Lung (tissue), 12 donors: ENCODE results near the gene CYSTM1. TPM values are rescaled to one million over a fixed set of nuclear protein-coding genes. Genes with fewer than 3 reads are reported as not detected.

Source experiments
- ATAC-seq: fragments of 200-7000 bp; cut with Tn5 transposase; one replicate; pipeline ENCODE4 v1.9.1; 2020; ENCODE audit warnings: moderate number of reproducible peaks; ENCODE audit not compliant: insufficient read depth, low FRiP score
- DNase-seq, 3 donors: peaks; one replicate each; pipeline ENCODE4 v3.0.0-alpha.2; 2013 to 2017
- H3K27ac ChIP-seq, 2 donors: one replicate each; pipeline ENCODE4 v1.5.1; 2013; ENCODE audit warnings: mild to moderate bottlenecking in 2 of 2, moderate library complexity in 2 of 2, control low read depth in 1 of 2, inconsistent platforms in 1 of 2, low read depth in 1 of 2, low read length in 1 of 2
- H3K27me3 ChIP-seq, 3 donors: one replicate each; pipeline ENCODE4 v1.5.1; 2013; ENCODE audit warnings: low read length in 2 of 3; ENCODE audit not compliant: control insufficient read depth in 3 of 3, insufficient read depth in 3 of 3
- H3K36me3 ChIP-seq, 4 donors: one replicate each; pipeline ENCODE4 v1.5.1; 2013; ENCODE audit warnings: low read length in 4 of 4, mild to moderate bottlenecking in 1 of 4, moderate library complexity in 1 of 4; ENCODE audit not compliant: control insufficient read depth in 4 of 4, insufficient read depth in 4 of 4
- H3K4me1 ChIP-seq, 5 donors: one replicate each; pipeline ENCODE4 v1.5.1; 2013; ENCODE audit warnings: low read length in 5 of 5, mild to moderate bottlenecking in 2 of 5, moderate library complexity in 1 of 5; ENCODE audit not compliant: control insufficient read depth in 5 of 5, insufficient read depth in 5 of 5
- H3K4me3 ChIP-seq: one replicate; pipeline ENCODE4 v1.5.1; 2013; ENCODE audit warnings: mild to moderate bottlenecking, control low read depth, moderate library complexity
- H3K9ac ChIP-seq, 2 donors: one replicate each; pipeline ENCODE4 v1.5.1; 2013; ENCODE audit warnings: low read length in 2 of 2, control low read depth in 1 of 2; ENCODE audit not compliant: insufficient read depth in 1 of 2
- H3K9me3 ChIP-seq, 4 donors: one replicate each; pipeline ENCODE4 v1.5.1; 2013; ENCODE audit warnings: low read length in 3 of 4, mild to moderate bottlenecking in 1 of 4, moderate library complexity in 1 of 4; ENCODE audit not compliant: control insufficient read depth in 4 of 4, insufficient read depth in 3 of 4
- CTCF ChIP-seq: IDR thresholded peaks from 2 replicates; pipeline ENCODE4 v1.5.1; 2012; ENCODE audit warnings: mild to moderate bottlenecking; ENCODE audit errors: control extremely low read depth, extremely low read depth
- WGBS, 2 donors: extraction: QIAGEN DNeasy Blood & Tissue Kit; methylation state at CpG; one replicate each; pipeline ENCODE4 v1.1.7; 2013; 5-methylcytosine and 5-hydroxymethylcytosine counted together
- polyA plus RNA-seq, 2 donors: library from polyadenylated mRNA; stranded (reverse); fragments of 200-250 nt; gene quantifications; one replicate each; pipeline ENCODE4 v1.2.1, GENCODE V29; 2013
- total RNA-seq, 2 donors: library from RNA; depleted of rRNA in 1 of 2; stranded (reverse); fragments of >200 nt in 1 of 2; gene quantifications; one replicate each; pipeline ENCODE4 v1.2.1, GENCODE V29; 2014 to 2021
- donor health status: control.
- donor health status: control.
- donor health status: Bipolar disorder and iron deficiency.
- donor health status: healthy.
- donor health status: DM: yes; HTN: yes; CAD: no.

Gene CYSTM1
- total and polyA plus RNA-seq, 4 donors: 37.1 to 274 (median 107) TPM

- Histone ChIP-seq H3K4me1 (peaks cover 6 to 33% (median 23%) of the 10 kb centered on the region in 5 donors), H3K36me3 (peaks cover 0 to 10% (median 1%) of the 10 kb centered on the region in 4 donors), H3K4me3 (no peak overlapping the region), H3K27ac (peak overlapping the region in 1 of 2 donors; percentile 85), H3K9ac (no peak overlapping the region), H3K9me3 (no peaks in the 10 kb centered on the region), H3K27me3 (no peaks in the 10 kb centered on the region)
- TF ChIP-seq CTCF: no peak
- ATAC-seq (no peak), DNase-seq (no peak)
- 88 to 92% methylated on average over 5 of the region's 5 CpGs for WGBS, 2 donors
These were observed 67.1 kb downstream of the CYSTM1 start for GRCh38 chr5:140242099-140242498.

GRCh38 chr5:140242890-140243585 is 68.0 kb downstream of the CYSTM1 start:
- Histone ChIP-seq H3K4me3 (no peak overlapping the region), H3K27ac (peak overlapping the region in 1 of 2 donors; percentile 85), H3K9me3 (no peaks in the 10 kb centered on the region), H3K27me3 (no peaks in the 10 kb centered on the region), H3K36me3 (peaks cover 0 to 10% (median 1%) of the 10 kb centered on the region in 4 donors), H3K9ac (no peak overlapping the region), H3K4me1 (peaks cover 6 to 33% (median 23%) of the 10 kb centered on the region in 5 donors)
- 74 to 82% methylated on average over 4 of the region's 4 CpGs for WGBS, 2 donors
- TF ChIP-seq CTCF: no peak
- ATAC-seq (no peak), DNase-seq (peak in 1 of 3 donors; percentile 38)

GRCh38 chr5:140243706-140244250 is 68.8 kb downstream of the CYSTM1 start:
- Histone ChIP-seq H3K27ac (no peak overlapping the region), H3K9me3 (no peaks in the 10 kb centered on the region), H3K27me3 (no peaks in the 10 kb centered on the region), H3K9ac (no peak overlapping the region), H3K4me1 (peaks cover 6 to 33% (median 23%) of the 10 kb centered on the region in 5 donors), H3K36me3 (peaks cover 0 to 10% (median 1%) of the 10 kb centered on the region in 4 donors), H3K4me3 (no peak overlapping the region)
- ATAC-seq (no peak), DNase-seq (no peak)
- WGBS, 2 donors: 77 to 93% methylated on average over 4 of the region's 4 CpGs
- no peak for TF ChIP-seq CTCF
